COLO829 (cell line): Measurements from ENCODE around the gene ADCY5.

Experiments
- DNase-seq: peaks from one replicate; pipeline ENCODE4 v3.0.0; 2012; ENCODE audit warnings: low spot score

ADCY5 gene

DNA sequence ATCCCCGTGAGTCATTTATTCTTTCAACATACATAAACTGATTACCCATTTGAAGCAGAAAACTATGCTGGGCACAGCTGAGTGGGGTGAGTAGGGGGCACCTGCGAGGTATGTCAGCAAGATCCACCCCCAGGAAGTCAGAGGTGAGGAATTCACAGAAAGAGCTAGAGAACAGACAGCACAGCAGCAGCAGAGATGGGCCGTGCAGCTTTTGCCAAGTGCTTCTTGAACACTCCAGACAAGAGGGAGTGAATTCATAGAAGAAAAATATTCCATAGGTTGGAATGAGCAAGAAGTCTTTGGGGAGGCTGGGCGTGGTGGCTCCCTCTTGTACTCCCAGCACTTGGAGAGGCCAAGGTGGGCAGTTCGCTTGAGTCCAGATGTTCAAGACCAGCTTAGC, 9.4 kb upstream of the ADCY5 start:
- DNase-seq = no peak

DNA sequence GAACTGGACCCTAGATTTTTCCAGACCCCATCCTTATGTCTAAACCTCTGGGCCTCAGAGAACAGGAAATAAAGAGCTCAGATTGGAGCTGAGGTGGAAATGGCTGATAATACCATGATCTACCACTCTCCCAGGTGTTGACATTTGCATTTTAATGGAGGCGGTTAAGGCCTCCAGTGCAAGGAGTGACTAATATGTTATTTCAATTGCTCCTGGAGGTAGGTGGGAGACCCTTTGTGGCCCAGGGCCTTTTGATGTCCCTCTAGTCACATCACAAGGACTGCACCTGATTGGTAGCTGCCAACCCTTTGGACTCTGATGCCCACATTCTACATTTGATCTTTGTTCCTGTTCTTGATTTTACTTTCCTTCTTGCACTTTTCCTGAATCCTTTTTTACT, 9.0 kb upstream of the ADCY5 start:
- no peak for DNase-seq

DNA sequence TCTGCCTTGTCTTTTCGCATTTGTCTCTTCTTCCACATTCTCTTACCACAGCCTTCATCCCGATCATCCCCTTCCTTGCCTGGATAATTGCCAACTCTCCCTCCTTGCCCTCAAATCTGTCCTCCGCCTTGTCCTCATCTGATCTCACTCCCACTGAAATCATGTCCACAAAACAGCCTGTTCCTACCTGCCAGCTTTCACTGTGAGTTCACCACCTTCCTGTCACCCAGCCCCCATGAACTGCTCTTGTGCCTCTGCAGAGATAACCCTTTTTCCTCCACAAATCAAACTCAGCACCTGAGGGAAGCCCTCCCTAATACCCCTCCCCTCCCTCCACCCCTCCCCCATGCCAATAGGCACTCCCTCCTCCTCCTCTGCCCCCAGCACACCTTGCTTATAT, 4.8 kb upstream of the ADCY5 start:
- DNase-seq = no peak

DNA sequence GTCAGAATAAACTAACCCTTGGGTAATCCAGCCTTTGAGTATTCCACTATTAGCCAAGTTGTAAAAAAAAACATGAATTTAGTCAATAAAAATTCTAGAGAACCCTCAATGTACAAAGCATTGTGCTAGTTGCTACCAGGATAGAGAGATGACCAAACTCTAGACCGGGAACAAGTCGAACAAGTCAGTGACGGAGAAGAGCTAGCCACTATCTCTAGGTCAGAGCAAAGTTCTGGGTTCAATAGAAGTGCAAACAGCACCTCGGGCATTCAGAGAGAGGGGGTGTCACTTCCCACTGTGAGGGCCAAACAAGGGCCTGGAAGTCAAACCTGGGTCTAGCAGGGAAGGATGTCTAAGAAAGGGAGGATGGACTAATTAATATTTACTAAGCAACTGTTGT, 2.3 kb upstream of the ADCY5 start:
- DNase-seq = no peak

DNA sequence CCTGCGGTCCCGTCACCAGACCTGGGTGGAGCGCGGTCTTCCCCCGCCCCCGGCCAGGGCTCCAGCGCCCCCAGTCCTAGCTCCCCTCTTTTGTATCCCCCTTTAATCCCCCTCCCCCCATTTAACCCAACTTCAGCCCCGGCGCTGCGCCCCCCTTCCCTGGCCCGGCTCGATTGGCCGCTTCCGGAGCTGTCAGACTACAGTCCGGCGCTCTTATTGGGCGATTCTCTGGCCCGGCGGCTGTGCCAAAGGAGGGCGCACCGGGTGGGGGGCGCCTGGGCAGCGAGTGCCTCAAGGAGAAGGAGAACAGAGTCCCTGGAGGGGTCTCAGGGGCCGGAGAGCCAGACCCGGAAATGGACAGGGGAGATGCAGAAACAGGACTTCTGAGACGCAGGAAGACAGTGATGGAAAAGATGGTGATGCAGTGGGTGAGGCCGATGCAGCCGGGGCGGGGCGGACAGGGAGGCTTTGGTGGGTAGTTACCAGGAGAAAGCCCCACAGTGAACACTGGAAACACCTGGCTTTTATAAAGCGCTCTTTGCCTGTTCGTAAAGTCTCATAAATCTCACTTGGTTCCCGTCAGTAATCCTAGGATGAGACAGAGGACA, 1.2 kb upstream of the ADCY5 start:
- DNase-seq = no peak

DNA sequence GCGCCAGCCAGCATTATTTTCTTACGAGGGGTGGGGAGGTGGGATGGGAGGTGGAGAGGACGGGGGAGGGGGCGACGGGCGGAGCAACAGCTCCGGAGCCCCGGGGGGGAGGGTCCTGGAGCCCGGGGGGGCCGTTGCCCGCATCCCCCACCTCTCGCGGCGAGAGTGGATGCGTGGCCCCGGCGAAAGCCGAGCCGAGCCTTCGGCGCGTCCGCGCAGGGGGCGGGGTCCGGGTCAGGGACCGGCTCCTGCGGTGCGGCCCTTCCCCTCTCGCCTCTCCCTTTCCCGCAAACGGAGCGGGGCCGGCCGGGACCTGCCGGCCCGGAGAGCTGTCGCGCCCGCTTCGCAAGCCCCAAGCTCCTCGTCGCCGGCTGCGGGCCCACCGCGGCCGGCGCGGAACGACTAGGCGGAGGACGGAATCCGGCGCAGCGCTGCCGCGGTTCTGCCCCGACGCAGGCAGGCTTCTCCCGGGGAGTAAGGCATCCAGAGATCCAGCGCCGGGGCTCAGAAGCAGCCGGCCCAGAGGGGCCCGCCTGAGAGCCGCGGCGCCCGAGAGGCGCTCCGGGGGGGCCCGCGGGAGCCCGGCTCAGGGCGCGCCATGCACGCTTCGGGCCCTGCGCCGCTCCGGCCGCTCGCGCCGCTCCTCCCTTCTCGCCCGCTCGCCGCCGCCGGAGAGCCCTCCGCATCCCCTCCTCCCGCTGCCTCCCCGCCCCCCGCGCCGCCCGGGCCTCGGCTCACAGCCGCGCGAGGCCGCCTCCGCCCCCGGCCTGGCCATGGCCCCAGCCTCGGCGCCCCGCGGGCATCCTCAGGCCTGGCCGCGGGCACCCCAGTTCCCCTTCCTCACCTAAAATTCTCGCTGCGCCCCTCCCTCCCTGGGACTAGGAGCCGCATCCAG, 459 bp upstream of the ADCY5 start:
- no peak for DNase-seq

DNA sequence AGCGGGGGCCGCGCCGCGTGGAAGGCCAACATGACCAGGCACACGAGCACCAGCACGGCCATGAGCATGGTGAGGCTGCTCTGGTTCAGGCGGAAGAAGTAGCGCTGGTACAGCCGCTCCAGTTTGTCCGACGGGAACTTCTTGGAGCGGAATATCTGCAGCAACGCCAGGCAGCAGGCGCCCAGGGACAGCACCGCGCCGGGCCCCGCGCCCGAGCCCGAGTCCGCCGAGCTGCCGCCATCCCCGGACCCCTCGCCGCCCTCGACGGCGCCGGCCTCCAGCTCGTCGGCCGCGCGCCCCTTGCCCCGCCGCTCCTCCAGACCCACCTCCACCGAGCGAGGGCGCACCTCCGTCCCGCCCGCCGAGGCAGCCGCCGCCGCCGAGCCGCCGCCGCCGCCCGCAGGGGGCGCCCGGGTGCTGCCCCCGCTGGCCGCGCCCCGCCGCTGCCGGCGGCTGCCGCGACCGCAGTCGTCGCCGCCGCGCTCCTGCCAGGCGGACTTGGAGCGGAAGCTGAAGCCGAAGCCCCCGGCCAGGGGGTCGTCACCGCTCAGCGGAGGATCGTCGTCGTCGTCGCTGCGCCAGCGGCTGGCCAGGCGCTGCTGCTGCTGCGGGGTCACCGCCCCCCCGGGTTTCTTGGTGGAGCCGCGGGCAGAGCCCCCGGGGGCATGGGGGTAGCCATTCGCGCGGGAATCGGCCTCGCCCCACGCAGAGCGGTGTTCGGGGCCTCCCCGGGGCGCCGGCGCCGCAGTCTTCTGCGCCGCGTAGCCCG, 957 bp downstream of the ADCY5 start:
- no peak for DNase-seq

DNA sequence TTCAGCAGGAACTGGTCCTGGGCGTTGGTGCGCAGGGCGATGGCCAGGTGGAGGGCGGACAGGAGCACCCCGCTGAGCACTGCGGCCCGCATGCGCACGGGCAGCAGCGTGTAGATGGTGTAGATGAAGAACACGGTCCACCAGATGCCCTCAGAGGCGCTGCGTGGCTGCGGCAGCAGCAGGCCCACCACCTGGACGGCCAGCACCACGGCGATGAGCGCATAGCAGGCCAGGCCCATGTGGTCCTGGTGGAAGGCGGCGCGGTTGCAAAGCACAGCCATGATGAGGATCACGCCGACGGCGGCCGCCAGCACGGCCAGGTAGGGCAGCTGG, 1.5 kb downstream of the ADCY5 start:
- no peak for DNase-seq

DNA sequence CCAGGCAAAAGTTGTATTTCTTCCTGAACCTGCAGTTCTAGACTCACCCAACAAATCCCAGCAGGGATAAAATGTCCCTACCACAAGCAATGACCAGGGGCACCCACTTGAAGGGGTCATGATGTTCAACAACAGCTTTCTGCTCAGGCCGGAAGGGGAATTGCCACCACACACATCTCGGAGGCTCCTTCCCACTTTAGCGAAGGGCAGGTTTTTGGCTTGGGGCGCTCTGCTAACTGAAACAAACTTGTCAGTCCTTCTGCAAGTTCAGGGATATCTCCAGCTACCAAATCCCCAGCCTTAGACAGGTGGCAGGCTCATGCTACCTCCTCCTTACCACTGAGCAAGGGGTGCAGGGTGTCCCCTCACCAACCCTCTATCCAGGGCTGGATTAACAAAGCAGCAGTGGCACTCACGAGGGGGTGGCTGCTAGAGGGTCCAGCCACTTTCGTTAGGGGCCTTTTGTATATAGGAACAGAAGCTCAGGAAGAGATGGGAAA, 2.2 kb downstream of the ADCY5 start:
- DNase-seq = no peak

DNA sequence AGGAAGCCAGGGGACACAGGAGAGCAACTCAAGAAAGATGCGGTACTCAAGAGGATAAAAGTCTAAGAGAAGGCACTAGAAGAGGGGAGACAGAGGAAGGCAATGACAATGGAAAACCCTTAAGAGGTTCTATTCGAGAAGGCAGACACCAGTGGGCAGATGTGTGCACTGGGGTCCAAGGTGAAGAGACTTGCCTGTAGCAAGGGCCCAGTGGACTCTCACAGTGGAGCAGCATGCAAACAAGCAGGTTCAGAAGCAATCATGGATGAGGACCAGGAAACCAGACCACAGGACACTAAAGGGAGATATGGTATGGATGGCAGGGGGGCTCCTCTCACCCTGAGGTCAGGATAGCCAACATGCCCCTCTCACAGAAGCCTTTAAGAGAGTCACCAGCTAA, 2.7 kb downstream of the ADCY5 start:
- DNase-seq = no peak

DNA sequence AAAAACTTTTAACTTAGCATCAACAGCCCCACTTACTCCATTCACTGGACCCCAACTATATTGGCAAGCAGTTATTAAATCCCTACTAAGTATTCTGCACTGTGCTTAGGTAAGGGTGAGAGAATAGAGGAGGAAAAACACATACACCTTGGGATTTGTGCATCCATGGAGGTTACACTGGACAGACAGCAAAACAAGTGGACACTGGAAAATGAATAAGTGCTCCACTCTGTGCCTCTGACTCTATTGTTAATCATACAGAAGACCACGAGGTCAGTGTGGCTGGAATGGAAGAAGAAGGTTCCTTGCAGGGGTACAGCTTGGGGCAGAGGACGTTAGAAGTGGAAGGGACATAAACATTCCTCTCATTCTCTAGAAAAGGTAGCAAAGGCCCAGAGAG, 3.2 kb downstream of the ADCY5 start:
- no peak for DNase-seq

DNA sequence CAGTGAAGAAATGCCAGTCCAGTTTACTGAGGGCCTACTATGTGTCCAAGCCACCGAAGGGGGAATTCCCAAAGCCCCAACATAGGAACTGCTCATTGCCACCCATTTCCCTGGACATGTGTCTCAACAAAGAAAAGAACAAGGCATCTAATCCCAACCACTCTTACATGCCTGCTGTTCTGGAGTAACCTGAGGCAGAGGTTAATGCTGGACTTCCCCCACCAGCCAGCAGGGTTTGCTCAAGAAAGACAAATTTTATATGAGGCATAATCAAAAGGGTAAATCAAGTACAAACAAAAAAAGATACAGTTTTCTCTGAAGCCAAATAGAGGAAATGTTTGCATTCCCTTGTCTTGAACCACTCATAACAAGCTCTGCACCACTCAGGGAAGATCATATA, 4.1 kb downstream of the ADCY5 start:
- DNase-seq = no peak

DNA sequence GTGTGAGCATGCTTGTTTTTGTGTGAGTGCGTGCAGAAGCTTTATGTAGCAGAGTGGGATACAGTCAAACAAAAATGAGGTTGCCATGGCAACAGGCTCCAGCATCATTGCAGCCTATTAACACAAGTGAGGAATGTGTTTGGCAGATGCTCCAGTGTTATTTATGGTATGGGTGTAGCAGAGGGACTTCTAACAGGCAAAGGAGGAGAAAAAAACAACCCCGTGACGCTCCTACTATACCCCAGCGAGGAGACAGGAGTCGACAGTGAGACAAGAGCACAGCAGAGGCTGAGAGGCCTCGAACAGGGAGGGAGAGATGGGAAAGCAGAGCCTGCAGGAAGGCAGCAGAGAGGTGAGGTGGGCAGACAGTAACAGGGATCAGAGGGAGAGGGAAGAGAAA, 4.9 kb downstream of the ADCY5 start:
- no peak for DNase-seq

DNA sequence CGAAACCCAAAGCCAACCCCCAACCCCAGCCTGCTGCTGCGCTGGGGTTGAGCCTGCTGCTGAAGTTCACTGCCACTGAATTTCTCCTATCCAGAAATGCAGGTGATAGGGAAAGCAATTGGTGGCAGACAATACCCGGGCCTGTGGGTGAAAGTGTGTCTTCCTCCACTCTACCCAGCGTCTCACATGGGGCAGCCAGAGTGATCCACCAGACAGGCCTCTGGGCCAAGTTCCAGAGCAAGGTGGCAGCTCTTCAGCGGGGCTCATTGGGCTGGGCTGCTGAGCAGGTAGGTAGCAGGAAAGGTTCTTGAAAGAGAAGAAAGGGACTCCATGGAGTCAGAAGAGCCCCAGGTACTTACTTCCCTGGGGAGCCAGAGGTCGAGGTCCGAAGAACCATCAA, 6.0 kb downstream of the ADCY5 start:
- no peak for DNase-seq

DNA sequence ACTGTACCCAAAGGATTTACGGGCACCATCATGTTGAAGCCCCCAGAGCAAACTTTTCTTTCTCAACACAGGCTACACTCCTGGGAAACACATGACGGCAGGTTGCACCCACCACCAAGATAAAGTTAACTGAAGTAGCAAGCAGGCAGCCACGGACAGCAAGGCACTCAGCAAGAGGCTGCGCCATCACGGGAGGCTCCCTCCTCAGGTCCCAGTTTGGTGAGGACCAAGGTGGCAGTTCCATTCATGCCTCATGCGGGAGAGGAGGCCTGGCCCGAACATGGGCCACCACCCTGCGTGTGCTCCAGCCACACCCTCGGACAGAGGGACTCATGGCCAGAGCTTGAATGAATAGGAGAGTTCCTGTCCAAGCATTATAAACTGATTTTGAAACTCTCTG, 6.8 kb downstream of the ADCY5 start:
- DNase-seq = no peak

DNA sequence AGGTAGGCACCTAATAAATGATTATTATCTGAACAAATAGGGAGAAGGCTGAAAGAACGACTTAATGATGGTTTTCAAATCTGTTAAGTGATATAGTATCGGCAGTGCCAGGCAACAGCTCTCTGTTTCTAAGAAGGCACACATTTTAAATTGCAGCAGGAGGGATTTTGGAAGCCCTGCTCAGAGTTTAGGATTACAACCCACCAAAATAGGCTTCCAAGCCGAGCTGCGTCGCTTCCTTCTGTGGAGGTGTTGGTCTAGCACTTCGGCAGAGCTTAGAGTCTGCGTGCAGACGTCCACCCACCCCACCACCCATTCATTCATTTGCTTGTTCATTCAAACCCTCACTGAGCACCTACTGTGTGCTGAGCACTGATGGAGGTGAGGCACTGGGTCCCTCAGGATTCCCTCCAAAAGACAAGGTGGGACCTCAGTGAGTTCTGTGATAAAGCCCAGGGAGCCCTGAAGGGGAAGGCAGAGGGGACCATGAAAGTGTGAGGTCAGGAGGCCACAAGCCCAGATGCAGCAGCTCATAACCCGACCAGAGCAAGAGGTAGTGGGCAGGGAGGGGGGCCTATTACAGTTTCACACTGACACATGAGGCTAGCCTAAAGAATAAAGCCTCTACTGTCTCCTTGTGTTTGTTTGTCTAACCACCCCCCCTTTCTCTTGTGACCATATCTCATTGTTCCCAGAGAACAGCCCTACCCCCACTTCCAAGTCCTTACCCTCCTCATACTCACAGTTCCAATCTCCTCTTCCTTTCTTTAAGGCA, 8.9 kb downstream of the ADCY5 start:
- DNase-seq = no peak

DNA sequence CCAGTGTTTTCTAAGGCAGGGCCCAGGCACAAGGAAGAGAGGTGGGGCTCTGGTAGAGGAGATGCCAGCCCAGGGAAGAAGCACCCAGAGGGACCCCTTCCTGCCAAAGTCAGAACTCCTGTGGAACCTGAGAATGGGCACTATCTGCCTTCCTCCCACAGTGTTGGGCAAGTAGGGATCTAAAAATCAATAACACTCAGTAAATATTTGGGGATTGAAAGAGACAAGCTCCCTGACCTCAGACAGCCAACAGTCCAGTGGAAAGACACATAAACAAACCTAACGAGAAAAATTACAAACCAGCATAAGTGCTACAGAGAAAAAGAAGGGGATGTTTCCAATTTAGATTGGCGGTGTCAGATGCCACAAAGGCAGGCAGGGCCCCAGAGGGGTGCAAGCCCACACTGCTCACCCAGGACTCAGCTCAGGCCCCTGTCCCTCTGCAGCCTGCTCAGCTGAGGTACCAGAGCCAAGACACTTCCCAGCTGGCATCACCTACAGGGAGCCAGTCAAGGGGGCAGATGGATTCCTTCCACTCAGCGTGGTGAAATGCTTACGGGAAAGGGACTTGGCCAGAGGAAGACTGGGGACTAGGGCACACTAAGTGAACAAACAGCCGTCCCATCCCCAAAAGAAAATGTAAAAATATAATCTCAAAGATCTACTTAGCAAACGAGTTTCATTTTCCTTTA, 15.9 kb downstream of the ADCY5 start:
- DNase-seq = no peak

DNA sequence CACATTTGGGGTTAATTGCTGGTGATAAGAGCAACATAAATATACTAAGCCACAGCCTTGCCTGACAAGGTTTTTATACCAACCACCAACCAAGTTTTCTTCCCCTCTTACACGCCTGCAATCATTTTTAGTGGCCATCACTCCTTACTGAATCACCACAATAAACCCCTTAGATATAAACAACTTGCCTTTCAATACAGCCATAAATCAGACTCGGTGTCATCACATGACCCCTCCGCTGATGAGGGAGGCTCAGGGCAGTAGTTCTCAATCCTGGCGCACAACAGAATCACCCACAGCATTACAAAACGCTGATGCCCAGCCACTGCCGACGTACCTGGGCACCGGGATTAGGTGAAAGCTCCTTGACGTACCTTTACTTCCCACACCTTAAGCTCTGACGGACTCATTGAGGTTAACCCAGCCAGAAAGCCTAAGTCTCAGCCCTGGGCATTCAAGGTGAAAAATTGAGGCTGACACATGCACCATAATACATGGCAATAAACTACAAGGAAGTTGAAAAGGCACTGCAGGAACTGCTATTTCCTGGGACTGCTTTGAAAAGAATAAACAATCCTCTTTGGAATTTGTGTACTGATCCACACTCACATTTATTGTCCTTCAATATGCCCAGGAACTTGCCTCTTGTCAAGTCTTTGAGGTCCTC, 17.1 kb downstream of the ADCY5 start:
- DNase-seq = no peak

DNA sequence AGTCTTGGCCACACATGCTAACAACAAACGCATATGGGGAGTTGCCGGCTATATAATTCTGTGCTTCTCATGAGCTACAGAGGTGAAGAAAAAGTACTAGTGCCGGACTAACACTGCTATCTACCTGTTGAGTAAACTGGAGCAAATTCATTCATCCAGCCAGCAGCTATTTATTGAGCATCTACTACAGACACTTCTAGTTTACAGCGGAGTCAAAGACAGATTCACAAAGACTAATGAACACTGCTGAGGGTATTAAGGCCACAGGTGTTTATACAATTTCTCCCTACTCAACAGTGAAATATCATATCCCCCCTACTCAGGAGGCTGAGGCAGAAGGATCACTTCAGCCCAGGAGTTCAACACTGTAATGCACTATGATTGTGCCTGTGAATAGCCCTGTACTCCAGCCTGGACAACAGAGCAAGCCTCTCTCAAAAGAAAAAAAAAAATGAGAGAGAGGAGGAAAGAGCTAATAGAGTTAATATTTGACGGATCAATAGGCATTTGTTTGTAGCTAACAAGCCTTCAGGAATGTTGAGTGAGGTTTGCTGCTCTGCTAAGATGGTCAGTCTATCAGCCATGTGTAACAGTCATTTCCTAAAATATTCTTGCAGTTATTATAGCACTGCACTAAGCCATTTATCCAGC, 17.8 kb downstream of the ADCY5 start:
- DNase-seq = no peak

DNA sequence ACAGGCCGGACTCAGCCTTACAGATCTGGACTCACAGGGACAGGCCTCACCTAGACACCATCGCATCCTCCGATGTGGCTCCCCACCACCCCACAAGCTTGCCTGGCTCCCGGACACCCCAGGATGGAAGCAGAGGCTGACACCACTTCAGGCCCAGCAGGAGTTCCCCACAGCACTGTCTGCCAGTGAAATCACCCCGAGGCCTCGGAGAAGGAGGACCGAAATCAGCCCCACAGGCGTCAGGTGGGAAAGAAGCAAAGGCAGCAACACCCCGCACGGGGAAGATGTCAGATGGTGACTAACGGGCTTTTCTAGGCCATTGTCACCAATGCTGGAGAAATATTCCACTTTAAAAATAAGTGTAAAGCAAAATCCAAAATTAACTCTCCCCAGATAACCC, 18.6 kb downstream of the ADCY5 start:
- no peak for DNase-seq
